ENCODE data around the gene VAMP5. TPM values are rescaled to one million over a fixed set of nuclear protein-coding genes. Genes with fewer than 3 reads are reported as not detected.
"Not testable (repeated sequence)": the region's sequence is repeated elsewhere in the genome, so short reads cannot be mapped to it uniquely, and the experiment has no call there.

VAMP5 gene
- total RNA-seq, 1 experiment from 2014 or later: 47.5 TPM

GRCh38 chr2:85558160-85558559 lies 26.1 kb upstream of the VAMP5 start:
- no peaks in the 10 kb centered on the region for H3K27me3 ChIP-seq (replicated peaks)
- H3K4me3 ChIP-seq: no peak overlapping the region
- peaks cover 7% of the 10 kb centered on the region; the same call in 1 of the 2 replicates for H3K4me1 ChIP-seq (replicated peaks)
- peaks cover 55% of the 10 kb centered on the region for H3K36me3 ChIP-seq
- H3K9me3 ChIP-seq (replicated peaks): no peaks in the 10 kb centered on the region
- H3K27ac ChIP-seq: no peak overlapping the region
- DNase-seq (ENCODE audit: low read depth in 1 of 2, low spot score in 2 of 2): no peak

DNA sequence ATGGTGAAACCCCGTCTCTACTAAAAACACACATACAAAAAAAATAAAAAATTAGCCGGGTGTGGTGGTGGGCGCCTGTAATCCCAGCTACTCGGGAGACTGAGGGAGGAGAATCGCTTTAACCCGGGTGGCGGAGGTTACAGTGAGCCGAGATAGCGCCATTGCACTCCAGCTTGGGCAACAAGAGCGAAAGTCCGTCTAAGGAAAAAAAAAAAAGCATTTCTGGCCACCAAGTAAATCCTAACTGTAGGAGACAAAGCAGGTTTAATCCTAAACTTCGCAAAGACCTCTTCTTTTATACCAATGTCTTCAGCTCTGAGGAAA lies 23.9 kb upstream of the VAMP5 start:
- Histone ChIP-seq H3K4me3 (peak overlapping the region; percentile 59), H3K36me3 (peaks cover 37% of the 10 kb centered on the region)
- not testable (repeated sequence) for H3K27ac ChIP-seq; H3K4me1 ChIP-seq (replicated peaks); DNase-seq (ENCODE audit: low read depth in 1 of 2, low spot score in 2 of 2); H3K9me3 ChIP-seq (replicated peaks); H3K27me3 ChIP-seq (replicated peaks)

- no peak overlapping the region for H3K27ac ChIP-seq
- no peak for DNase-seq (ENCODE audit: low read depth in 1 of 2, low spot score in 2 of 2)
These were observed 23.4 kb upstream of the VAMP5 start for GRCh38 chr2:85560812-85561279.

GRCh38 chr2:85561280-85562212 lies 22.7 kb upstream of the VAMP5 start, which contains the start of gene GGCX:
Gene GGCX (minus strand): TSS chr2:85561493. CDS start chr2:85561428, 65 bp downstream.
- H3K27me3 ChIP-seq (replicated peaks): no peaks in the 10 kb centered on the region
- H3K4me3 ChIP-seq: peak within 1 kb of the TSS; percentile 59
- peaks cover 7% of the 10 kb centered on the region; the same call in 1 of the 2 replicates for H3K4me1 ChIP-seq (replicated peaks)
- DNase-seq (ENCODE audit: low read depth in 1 of 2, low spot score in 2 of 2): peak; percentile 91 to 95
- H3K27ac ChIP-seq: peak within 1 kb of the TSS; percentile 65
- peaks cover 27% of the 10 kb centered on the region for H3K36me3 ChIP-seq
- no peaks in the 10 kb centered on the region for H3K9me3 ChIP-seq (replicated peaks)

More at GRCh38 chr2:85560812-85561279, 23.4 kb upstream of the VAMP5 start:
- H3K27me3 ChIP-seq (replicated peaks): no peaks in the 10 kb centered on the region
- peaks cover 34% of the 10 kb centered on the region for H3K36me3 ChIP-seq
- peak overlapping the region; percentile 59 for H3K4me3 ChIP-seq
- no peaks in the 10 kb centered on the region for H3K9me3 ChIP-seq (replicated peaks)
- peaks cover 7% of the 10 kb centered on the region; the same call in 1 of the 2 replicates for H3K4me1 ChIP-seq (replicated peaks)

GRCh38 chr2:85564144-85564563 lies 20.1 kb upstream of the VAMP5 start:
- Histone ChIP-seq H3K36me3 (peaks cover 8% of the 10 kb centered on the region), H3K4me3 (no peak overlapping the region), H3K27ac (no peak overlapping the region), H3K4me1 (replicated peaks) (peaks cover 7% of the 10 kb centered on the region; the same call in 1 of the 2 replicates), H3K9me3 (replicated peaks) (no peaks in the 10 kb centered on the region), H3K27me3 (replicated peaks) (no peaks in the 10 kb centered on the region)
- DNase-seq (ENCODE audit: low read depth in 1 of 2, low spot score in 2 of 2): no peak

- no peak overlapping the region for H3K27ac ChIP-seq
- no peak for DNase-seq (ENCODE audit: low read depth in 1 of 2, low spot score in 2 of 2)
- 0 out of 2 replicates have a peak, but pooled peaks cover 2% of the 10 kb centered on the region for H3K36me3 ChIP-seq
- no peaks in the 10 kb centered on the region for H3K4me1 ChIP-seq (replicated peaks)
- no peak overlapping the region for H3K4me3 ChIP-seq
- H3K27me3 ChIP-seq (replicated peaks): peaks cover 5% of the 10 kb centered on the region
- H3K9me3 ChIP-seq (replicated peaks): no peaks in the 10 kb centered on the region
These were observed 18.0 kb upstream of the VAMP5 start for GRCh38 chr2:85566265-85566664.

DNA sequence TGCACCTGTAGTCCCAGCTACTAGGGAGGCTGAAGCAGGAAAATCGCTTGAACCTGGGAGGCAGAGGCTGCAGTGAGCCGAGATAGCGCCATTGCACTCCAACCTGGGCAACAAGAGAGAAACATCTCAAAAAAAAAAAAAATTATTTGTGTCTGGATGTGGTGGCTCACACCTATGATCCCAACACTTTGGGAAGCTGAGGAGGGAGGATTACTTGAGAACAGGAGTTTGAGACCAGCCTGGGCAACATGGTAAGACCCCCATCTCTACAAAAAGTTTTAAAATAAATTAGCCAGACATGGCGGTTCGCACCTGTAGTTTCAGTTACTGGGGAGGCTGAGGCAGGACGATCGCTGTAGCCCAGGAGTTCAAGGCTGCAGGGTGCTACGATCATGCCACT lies 8.5 kb upstream of the VAMP5 start:
- H3K9me3 ChIP-seq (replicated peaks): no peaks in the 10 kb centered on the region

GRCh38 chr2:85577063-85577385 lies 7.2 kb upstream of the VAMP5 start:
- peaks cover 7% of the 10 kb centered on the region for H3K27me3 ChIP-seq (replicated peaks)
- H3K27ac ChIP-seq: no peak overlapping the region
- no peak overlapping the region for H3K4me3 ChIP-seq
- H3K4me1 ChIP-seq (replicated peaks): peaks cover 5% of the 10 kb centered on the region; the same call in 1 of the 2 replicates
- no peaks in the 10 kb centered on the region for H3K36me3 ChIP-seq
- H3K9me3 ChIP-seq (replicated peaks): no peaks in the 10 kb centered on the region
- DNase-seq (ENCODE audit: low read depth in 1 of 2, low spot score in 2 of 2): no peak

More for the DNA sequence above, 8.5 kb upstream of the VAMP5 start:
- Histone ChIP-seq H3K27ac (no peak overlapping the region), H3K36me3 (no peaks in the 10 kb centered on the region), H3K4me3 (no peak overlapping the region), H3K27me3 (replicated peaks) (peaks cover 10% of the 10 kb centered on the region), H3K4me1 (replicated peaks) (peaks cover 5% of the 10 kb centered on the region; the same call in 1 of the 2 replicates)
- DNase-seq (ENCODE audit: low read depth in 1 of 2, low spot score in 2 of 2): no peak

DNA sequence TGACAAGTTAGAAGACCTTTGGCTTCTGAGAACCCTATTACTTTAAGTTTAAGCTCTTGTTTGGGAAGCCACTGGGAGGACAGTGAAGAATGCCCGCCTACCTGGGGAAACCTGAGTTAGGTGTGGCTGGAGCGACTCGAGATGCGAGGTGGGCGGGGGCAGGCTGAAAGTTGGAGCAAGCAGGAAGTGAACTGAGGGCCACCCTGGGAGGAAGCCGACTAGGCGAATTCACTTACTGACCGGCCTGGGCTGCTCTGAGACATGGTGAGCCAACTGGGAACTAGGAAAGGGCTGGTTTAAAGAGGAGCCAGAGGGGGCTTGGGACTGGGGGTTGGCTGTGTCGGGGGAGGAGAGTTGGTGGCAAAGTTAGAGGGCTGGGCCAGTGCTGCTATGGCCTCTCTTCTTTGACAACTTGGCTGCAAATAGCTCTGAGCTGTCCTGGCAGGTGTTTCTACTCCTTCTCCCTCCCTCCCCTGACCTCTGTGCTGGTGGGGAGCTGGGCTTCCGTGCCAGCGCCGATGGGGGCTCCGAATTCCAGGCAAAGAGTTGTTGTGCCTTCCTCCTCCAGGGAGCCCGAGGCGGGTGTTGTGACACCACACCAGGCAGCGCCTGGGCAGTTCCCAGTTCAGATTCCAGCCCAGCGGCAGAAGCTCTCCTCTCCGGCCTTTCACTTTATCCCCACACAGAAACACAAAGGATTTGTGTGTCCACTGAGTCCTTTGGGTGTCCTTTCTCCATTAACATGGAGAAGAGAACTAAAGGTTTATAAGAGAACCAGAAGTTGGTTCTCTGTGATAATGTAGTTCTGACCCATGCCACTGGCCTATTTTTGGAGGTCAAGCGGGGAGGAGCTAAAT lies 6.6 kb upstream of the VAMP5 start, which contains the start of gene VAMP8:
Gene VAMP8 (plus strand): TSS at position 201 of the 857 bp plus-strand sequence. CDS start 61 bp downstream, at position 262.
- DNase-seq (ENCODE audit: low read depth in 1 of 2, low spot score in 2 of 2): no peak

DNA sequence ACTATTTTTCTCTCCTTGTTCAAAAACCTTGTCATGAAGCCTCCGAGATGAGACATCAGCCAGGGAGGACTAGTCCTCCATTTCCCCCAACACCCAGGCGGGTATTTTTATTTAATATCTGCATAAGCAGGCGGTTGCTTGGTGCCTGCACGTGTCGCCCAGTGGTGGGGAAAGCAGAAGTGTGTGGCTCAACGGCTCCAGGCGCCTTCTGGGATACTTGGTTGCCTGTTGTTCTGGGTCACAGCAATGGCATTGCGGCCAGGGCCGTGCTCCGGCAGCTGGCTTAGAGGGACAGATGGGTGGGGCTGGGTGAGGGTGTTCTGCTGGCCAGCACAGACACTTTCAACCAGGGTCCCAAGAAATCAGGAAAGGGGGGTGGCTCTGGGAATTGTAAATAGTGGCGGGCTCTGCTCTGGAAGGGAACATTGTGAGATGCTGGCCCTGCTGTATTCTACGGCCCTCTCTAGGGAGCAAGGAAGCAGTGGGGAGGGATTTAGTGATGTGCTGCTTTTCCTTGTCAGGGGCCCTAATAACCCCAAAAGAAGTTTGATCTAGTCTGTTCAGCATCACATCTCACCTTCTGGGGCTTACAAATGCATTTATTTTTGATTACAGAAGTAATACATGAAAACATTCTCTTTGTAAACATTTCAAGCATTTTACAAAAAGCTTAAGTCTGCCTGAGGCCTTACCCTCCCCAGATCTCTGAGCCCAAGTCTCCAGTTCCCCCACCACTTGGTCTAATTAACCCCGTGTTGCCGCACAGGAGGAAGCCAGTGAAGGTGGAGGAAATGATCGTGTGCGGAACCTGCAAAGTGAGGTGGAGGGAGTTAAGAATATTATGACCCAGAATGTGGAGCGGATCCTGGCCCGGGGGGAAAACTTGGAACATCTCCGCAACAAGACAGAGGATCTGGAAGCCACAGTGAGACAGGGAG lies 5.7 kb upstream of the VAMP5 start:
- no peak overlapping the region for H3K27ac ChIP-seq
- no peak for DNase-seq (ENCODE audit: low read depth in 1 of 2, low spot score in 2 of 2)
- H3K27me3 ChIP-seq (replicated peaks): no peaks in the 10 kb centered on the region; the same call in 1 of the 2 replicates
- no peaks in the 10 kb centered on the region for H3K9me3 ChIP-seq (replicated peaks)
- H3K4me3 ChIP-seq: no peak overlapping the region
- no peaks in the 10 kb centered on the region for H3K36me3 ChIP-seq
- peaks cover 5% of the 10 kb centered on the region; the same call in 1 of the 2 replicates for H3K4me1 ChIP-seq (replicated peaks)

More for the DNA sequence above, 6.6 kb upstream of the VAMP5 start, which contains the start of gene VAMP8:
- no peak within 1 kb of the TSS for H3K27ac ChIP-seq
- peaks cover 5% of the 10 kb centered on the region for H3K27me3 ChIP-seq (replicated peaks)
- no peaks in the 10 kb centered on the region for H3K9me3 ChIP-seq (replicated peaks)
- H3K4me3 ChIP-seq: no peak within 1 kb of the TSS
- peaks cover 5% of the 10 kb centered on the region; the same call in 1 of the 2 replicates for H3K4me1 ChIP-seq (replicated peaks)
- no peaks in the 10 kb centered on the region for H3K36me3 ChIP-seq

DNA sequence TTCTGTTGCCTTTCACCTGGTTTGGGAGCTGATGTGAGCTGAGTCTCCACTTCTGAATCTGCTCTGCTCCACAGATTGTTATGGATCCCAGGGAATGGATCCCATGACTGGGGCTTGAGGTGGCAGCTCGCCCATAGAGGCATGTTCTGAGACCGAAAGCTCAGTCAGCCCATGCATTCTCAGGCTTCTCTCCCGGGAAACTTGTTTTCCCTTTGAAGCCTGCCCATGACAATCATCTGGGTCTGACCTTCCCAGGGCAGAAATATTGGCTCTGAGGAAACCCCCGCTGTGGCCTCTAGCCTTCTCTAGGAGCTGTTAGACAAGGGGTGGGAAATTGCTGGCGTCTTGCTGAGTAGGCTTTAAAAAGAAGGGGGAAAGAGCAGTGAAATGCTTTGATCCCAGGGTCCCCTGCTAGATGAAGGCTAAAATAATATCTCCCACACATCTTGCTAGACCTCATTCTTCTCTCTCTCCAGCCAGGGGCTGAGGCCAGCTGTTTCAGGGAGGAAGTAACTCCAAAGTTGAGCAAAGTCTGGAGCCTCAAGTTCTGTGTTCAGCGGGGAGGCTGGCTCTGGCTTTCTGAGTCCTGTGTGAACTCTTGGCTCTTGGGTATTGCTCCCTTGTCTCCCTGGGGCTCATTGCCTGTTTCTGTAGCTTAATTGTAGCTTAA lies 4.8 kb upstream of the VAMP5 start:
- DNase-seq (ENCODE audit: low read depth in 1 of 2, low spot score in 2 of 2): no peak
- no peaks in the 10 kb centered on the region for H3K27me3 ChIP-seq (replicated peaks)
- H3K4me3 ChIP-seq: no peak overlapping the region
- no peak overlapping the region for H3K27ac ChIP-seq
- no peaks in the 10 kb centered on the region for H3K9me3 ChIP-seq (replicated peaks)
- H3K36me3 ChIP-seq: no peaks in the 10 kb centered on the region
- peaks cover 12% of the 10 kb centered on the region for H3K4me1 ChIP-seq (replicated peaks)

- Histone ChIP-seq H3K4me1 (replicated peaks) (peaks cover 20% of the 10 kb centered on the region), H3K27me3 (replicated peaks) (no peaks in the 10 kb centered on the region), H3K9me3 (replicated peaks) (no peaks in the 10 kb centered on the region), H3K27ac (no peak overlapping the region), H3K4me3 (no peak overlapping the region), H3K36me3 (no peaks in the 10 kb centered on the region)
- no peak for DNase-seq (ENCODE audit: low read depth in 1 of 2, low spot score in 2 of 2)
These were observed 4.0 kb upstream of the VAMP5 start for GRCh38 chr2:85580206-85580605.

Data from SJSA1 (cell line).